Measurements from ENCODE around the gene ACOT2. TPM values are rescaled to one million over a fixed set of nuclear protein-coding genes. Genes with fewer than 3 reads are reported as not detected.

The ACOT2 gene
- total RNA-seq, 1 donor from 2014 or later, result 18.1 TPM

- Mint-ChIP-seq H3K4me1 (ENCODE audit: unreplicated experiment) (no peaks in the 10 kb centered on the region), H3K9me3 (no peaks in the 10 kb centered on the region), H3K27me3 (no peaks in the 10 kb centered on the region), H3K27ac (no peak overlapping the region), H3K4me3 (no peak overlapping the region), H3K36me3 (no peaks in the 10 kb centered on the region)
- no peak for TF ChIP-seq CTCF (conservative IDR thresholded peaks at IDR 0.05)
- no peak for DNase-seq (ENCODE audit: extremely low spot score, unreplicated experiment)
Observed at GRCh38 chr14:73620268-73620667, 51.3 kb downstream of the ACOT2 start.

GRCh38 chr14:73623504-73624054 lies 54.6 kb downstream of the ACOT2 start:
- no peak for DNase-seq (ENCODE audit: extremely low spot score, unreplicated experiment)
- Mint-ChIP-seq H3K27ac (no peak overlapping the region), H3K9me3 (no peaks in the 10 kb centered on the region), H3K27me3 (no peaks in the 10 kb centered on the region), H3K4me1 (ENCODE audit: unreplicated experiment) (no peaks in the 10 kb centered on the region), H3K4me3 (no peak overlapping the region), H3K36me3 (no peaks in the 10 kb centered on the region)
- TF ChIP-seq CTCF (conservative IDR thresholded peaks at IDR 0.05), result no peak

Other genes starting within 250 kb of the ACOT2 start
- 64.5 and 78.1 TPM in 2 replicates for gene NUMB, start 110.7 kb upstream of the ACOT2 start, total RNA-seq (ENCODE audit: low replicate concordance)
- 12.1 and 16.7 TPM in 2 replicates for gene RIOX1, start 78.3 kb upstream of the ACOT2 start, total RNA-seq (ENCODE audit: low replicate concordance)
- 3.8 and 5.3 TPM in 2 replicates for gene ACOT1, start 32.1 kb upstream of the ACOT2 start, total RNA-seq (ENCODE audit: low replicate concordance)
- gene HEATR4, start 10.3 kb upstream of the ACOT2 start, total RNA-seq (ENCODE audit: low replicate concordance), result 0.19 and 0.33 TPM in 2 replicates
- gene ACOT4, start 22.7 kb downstream of the ACOT2 start, total RNA-seq (ENCODE audit: low replicate concordance), result 0.99 and 1.9 TPM in 2 replicates
- gene ACOT6, start 43.3 kb downstream of the ACOT2 start, total RNA-seq (ENCODE audit: low replicate concordance), result not detected in 2 replicates
- gene DNAL1, start 75.8 kb downstream of the ACOT2 start, total RNA-seq (ENCODE audit: low replicate concordance), result 7.1 and 20.3 TPM in 2 replicates
- 35.5 and 64.8 TPM in 2 replicates for gene PNMA1, start 145.2 kb downstream of the ACOT2 start, total RNA-seq (ENCODE audit: low replicate concordance)